ENCODE measurements around the gene LGALS9B. TPM values are rescaled to one million over a fixed set of nuclear protein-coding genes. Genes with fewer than 3 reads are reported as not detected.
"Not testable (repeated sequence)": the region's sequence is repeated elsewhere in the genome, so short reads cannot be mapped to it uniquely, and the experiment has no call there.

LGALS9B gene
- total RNA-seq, 2 donors from 2014 or later = not detected

DNA sequence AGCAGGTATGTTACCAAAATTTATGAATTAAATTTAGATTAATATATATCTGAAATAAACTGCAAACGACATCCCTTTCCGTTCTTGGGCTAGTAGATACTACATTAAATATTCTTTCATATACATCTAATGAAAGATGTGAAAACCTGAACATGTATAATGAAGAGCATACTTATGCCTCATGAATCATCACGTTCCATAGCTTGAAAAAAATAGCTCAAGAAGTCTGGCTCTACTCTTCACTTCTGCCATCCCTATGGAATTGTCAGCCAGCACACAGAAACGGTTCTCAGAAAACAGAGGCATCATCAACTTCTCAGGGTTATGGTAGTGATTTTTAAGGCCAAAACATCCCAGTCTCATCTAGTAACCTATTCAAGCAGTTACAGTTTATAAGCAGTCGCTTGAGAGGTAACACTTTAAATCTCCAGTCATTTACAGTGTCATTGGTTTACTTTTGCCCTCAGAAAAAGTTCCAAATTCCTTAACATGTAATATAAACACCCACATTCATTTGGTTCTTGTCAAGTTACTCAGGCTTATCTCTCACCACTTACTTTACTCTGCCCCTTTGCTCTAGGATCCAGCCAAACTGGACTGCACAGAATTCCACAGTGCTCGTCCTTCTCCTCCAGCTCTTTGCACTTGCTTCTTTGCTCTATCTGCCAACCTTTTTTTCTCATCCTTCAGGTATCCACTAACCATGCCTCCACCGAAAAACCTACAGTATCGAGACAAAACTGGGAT lies 66.6 kb downstream of the LGALS9B start:
- intact Hi-C loops (cut with DNase I); H3K27me3 ChIP-seq; H3K36me3 ChIP-seq (replicated peaks in 1 of 2; ENCODE audit: insufficient read depth in 1 of 2, low read depth in 2 of 2); H3K4me1 ChIP-seq; ATAC-seq; DNase-seq; H3K27ac ChIP-seq; H3K4me3 ChIP-seq; H3K9me3 ChIP-seq: not testable (repeated sequence)
- 59 to 72% methylated on average over 4 to 5 of the region's 8 CpGs for WGBS, 2 donors

Small RNAs within 50 kb of the gene (small RNA-seq; reads per million reads assigned to genes)
- not detected for gene YWHAEP3

Other genes starting within 250 kb of the LGALS9B start
- gene CDRT15L2, start 112.2 kb upstream of the LGALS9B start, total RNA-seq = not detected

Data from body of pancreas (tissue), 4 donors.